T-helper 2 cell treated with Interferon-gamma antibody and Interleukin-4, amounts not matched to agents 100 ng/mL and 5 ng/mL, for 36 hours (primary cell): Measurements from ENCODE around the gene TBC1D3I. TPM values are rescaled to one million over a fixed set of nuclear protein-coding genes. Genes with fewer than 3 reads are reported as not detected.
"Not testable (repeated sequence)": the region's sequence is repeated elsewhere in the genome, so short reads cannot be mapped to it uniquely, and the experiment has no call there.

Source experiments
- intact Hi-C: fragments of 100-400 bp; cut with micrococcal nuclease; formaldehyde crosslinking; loops from one replicate; pipeline ENCODE4 v1.15.1; 2023
- total RNA-seq: library from RNA; stranded (reverse); gene quantifications from 2 replicates; pipeline ENCODE4 v1.2.3, GENCODE V29; 2022

The TBC1D3I gene
- total RNA-seq, 1 donor from 2014 or later, result 0.84 TPM

- intact Hi-C loops, result not testable (repeated sequence)
Measured at GRCh38 chr17:36206486-36206821, 57.9 kb downstream of the TBC1D3I start.

- intact Hi-C loops, result no loop called here
Measured at GRCh38 chr17:36205637-36206485, 58.5 kb downstream of the TBC1D3I start.

GRCh38 chr17:36204724-36205500 lies 59.5 kb downstream of the TBC1D3I start:
- intact Hi-C loops, result no loop called here

Other genes with a start within 250 kb of the TBC1D3I start
- not detected in 2 replicates for gene CCL23, start 246.6 kb downstream of the TBC1D3I start, total RNA-seq
- not detected in 2 replicates for gene CCL18, start 200.3 kb downstream of the TBC1D3I start, total RNA-seq
- gene CCL3, start 174.4 kb downstream of the TBC1D3I start, total RNA-seq, result 9.2 and 10.1 TPM in 2 replicates
- 7.5 and 8.0 TPM in 2 replicates for gene CCL4, start 160.7 kb downstream of the TBC1D3I start, total RNA-seq
- gene TBC1D3B, start 87.9 kb downstream of the TBC1D3I start, total RNA-seq, result 8.8 and 9.8 TPM in 2 replicates
- gene CCL3L1, start 67.8 kb downstream of the TBC1D3I start, total RNA-seq, result 0.23 and 0.36 TPM in 2 replicates
- gene CCL4L2, start 53.5 kb downstream of the TBC1D3I start, total RNA-seq, result 0.45 and 0.75 TPM in 2 replicates
- not detected in 2 replicates for gene TBC1D3G, start 59.3 kb upstream of the TBC1D3I start, total RNA-seq
- gene TBC1D3H, start 123.9 kb upstream of the TBC1D3I start, total RNA-seq, result not detected in 2 replicates
- 35.2 and 36.6 TPM in 2 replicates for gene ZNHIT3, start 222.1 kb upstream of the TBC1D3I start, total RNA-seq